Pancreas (tissue), 10 donors: ENCODE measurements around the gene SP5. TPM values are rescaled to one million over a fixed set of nuclear protein-coding genes. Genes with fewer than 3 reads are reported as not detected.

Experiments
- ATAC-seq, 4 donors: fragments of 200-7000 bp; cut with Tn5 transposase; one replicate each; pipeline versions ENCODE4 v1.8.0 to v1.9.1; 2020; ENCODE audit warnings: mild to moderate bottlenecking in 4 of 4, moderate library complexity in 4 of 4
- DNase-seq, 6 donors: peaks; one replicate each; pipeline ENCODE4 v3.0.0-alpha.2; 2020
- FAIRE-seq: peaks from 2 replicates; lab custom pipeline; 2012; peaks lifted over from hg19 to GRCh38; lab: Jason Lieb, UNC
- H3K27ac ChIP-seq, 4 donors: fragments of 200-600 bp; sonication (generic); 1 replicate in 3 of 4; 2 replicates in 1 of 4; pipeline versions ENCODE4 v1.5.0 to v1.8.0; 2020
- H3K27me3 ChIP-seq, 4 donors: fragments of 200-600 bp; one replicate each; pipeline ENCODE4 v1.8.0; 2021
- H3K36me3 ChIP-seq, 3 donors: fragments of 200-600 bp; sonication (generic) in 1 of 3; one replicate each; pipeline versions ENCODE4 v1.5.0 to v1.8.0; 2020 to 2021
- H3K4me1 ChIP-seq, 3 donors: fragments of 200-600 bp; one replicate each; pipeline ENCODE4 v1.8.0; 2021
- H3K4me3 ChIP-seq, 4 donors: fragments of 200-600 bp; sonication (generic) in 2 of 4; one replicate each; pipeline versions ENCODE4 v1.5.0 to v1.8.0; 2020 to 2021
- H3K9me3 ChIP-seq, 4 donors: fragments of 200-600 bp; one replicate each; pipeline ENCODE4 v1.8.0; 2021
- CTCF ChIP-seq, 4 donors: fragments of 200-600 bp; sonication (generic) in 3 of 4; IDR thresholded peaks; one replicate each; pipeline versions ENCODE4 v1.5.0 to v1.8.0; 2021; ENCODE audit warnings: antibody characterized with exemption in 4 of 4
- WGBS, 2 donors: extraction: QIAGEN DNeasy Blood & Tissue Kit; methylation state at CpG; one replicate each; pipeline ENCODE4 v1.1.7; 2013; 5-methylcytosine and 5-hydroxymethylcytosine counted together
- intact Hi-C, 3 donors: fragments of 100-400 bp; cut with DNase I; formaldehyde crosslinking; loops; one replicate each; pipeline versions ENCODE4 v1.11.1 to v1.14.2; 2022
- polyA plus RNA-seq, 2 donors: library from polyadenylated mRNA; stranded (reverse); fragments of 200-250 nt; gene quantifications; one replicate each; pipeline ENCODE4 v1.2.3, GENCODE V29; 2013
- total RNA-seq, 6 donors: library from RNA; stranded (reverse); fragmentation: NEBNext Ultra II Directional in 4 of 6; extraction: Animal tissue kit (Norgen Biotek cat#: 25700) in 4 of 6; gene quantifications; one replicate each; pipeline versions ENCODE4 v1.2.1 to v1.2.4, GENCODE V29; 2021 to 2023
- donor health status: healthy with polysubstance abuse.
- donor health status: DM: no; HTN: no; CAD: no; lungs with moderate emphysema.
- donor health status: DM: no; HTN: no; CAD: no.
- donor health status: control.
- donor health status: control.
- donor health status: Bipolar disorder and iron deficiency.
- donor health status: DM: yes; HTN: yes; CAD: no.
- donor health status: DM: no; HTN: no; CAD: no.
- donor health status: DM: no; HTN: no; CAD: no.
- donor health status: DM: yes; HTN: yes; CAD: no.

The SP5 gene
- total and polyA plus RNA-seq, 8 donors = 0.08 to 2.1 (median 0.28) TPM; not detected in 1

DNA sequence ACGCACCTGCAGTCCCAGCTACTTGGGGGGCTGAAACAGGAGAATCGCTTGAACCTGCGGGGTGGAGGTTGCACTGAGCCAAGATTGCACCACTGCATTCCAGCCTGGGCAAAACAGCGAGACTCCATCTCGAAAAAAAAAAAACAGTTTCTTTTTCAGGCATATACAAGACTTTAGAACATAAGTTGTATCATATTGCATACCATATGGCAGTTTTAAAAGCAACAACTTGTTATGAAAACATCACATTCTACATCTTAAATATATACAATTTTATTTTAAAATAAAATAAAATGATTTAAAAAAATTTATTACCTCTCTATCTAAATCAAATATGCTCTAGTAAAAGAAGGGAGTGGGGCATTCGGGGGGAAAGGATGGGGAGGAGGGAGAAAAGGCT, 39.4 kb upstream of the SP5 start:
- Histone ChIP-seq H3K27me3 (no peaks in the 10 kb centered on the region), H3K9me3 (no peaks in the 10 kb centered on the region), H3K4me1 (no peaks in the 10 kb centered on the region), H3K36me3 (no peaks in the 10 kb centered on the region), H3K4me3 (no peak overlapping the region), H3K27ac (no peak overlapping the region)
- WGBS, 2 donors = 86 to 91% methylated on average over 6 of the region's 6 CpGs
- intact Hi-C loops = no loop called here
- TF ChIP-seq CTCF (IDR thresholded peaks at IDR 0.05) = no peak
- ATAC-seq = no peak
- DNase-seq = no peak
- no peak for FAIRE-seq

- Histone ChIP-seq H3K4me1 (no peaks in the 10 kb centered on the region), H3K9me3 (no peaks in the 10 kb centered on the region), H3K27ac (no peak overlapping the region), H3K36me3 (no peaks in the 10 kb centered on the region), H3K4me3 (peak overlapping the region in 1 of 4 donors; percentile 5), H3K27me3 (no peaks in the 10 kb centered on the region)
- FAIRE-seq = no peak
- 24 to 26% methylated on average over 5 of the region's 5 CpGs for WGBS, 2 donors
- ATAC-seq = no peak
- intact Hi-C loops = no loop called here
- no peak for DNase-seq
- no peak for TF ChIP-seq CTCF (IDR thresholded peaks at IDR 0.05)
Observed at GRCh38 chr2:170679607-170680079, 35.5 kb upstream of the SP5 start.

GRCh38 chr2:170680172-170680941, 34.8 kb upstream of the SP5 start:
- Histone ChIP-seq H3K4me1 (no peaks in the 10 kb centered on the region), H3K4me3 (no peak overlapping the region), H3K9me3 (no peaks in the 10 kb centered on the region), H3K36me3 (no peaks in the 10 kb centered on the region), H3K27ac (no peak overlapping the region), H3K27me3 (no peaks in the 10 kb centered on the region)
- no peak for ATAC-seq
- intact Hi-C loops = no loop called here
- DNase-seq = no peak
- FAIRE-seq = no peak
- 79 to 86% methylated on average over 2 of the region's 2 CpGs for WGBS, 2 donors
- TF ChIP-seq CTCF (IDR thresholded peaks at IDR 0.05) = no peak

- ATAC-seq (no peak), DNase-seq (no peak), FAIRE-seq (no peak)
- H3K4me3 ChIP-seq = no peak overlapping the region
- 88 to 89% methylated on average over 1 of the region's 1 CpG for WGBS, 2 donors
- no peaks in the 10 kb centered on the region for H3K4me1 ChIP-seq
- TF ChIP-seq CTCF (IDR thresholded peaks at IDR 0.05) = no peak
- H3K27ac ChIP-seq = no peak overlapping the region
- intact Hi-C loops = no loop called here
- no peaks in the 10 kb centered on the region for H3K36me3 ChIP-seq
- no peaks in the 10 kb centered on the region for H3K9me3 ChIP-seq
- no peaks in the 10 kb centered on the region for H3K27me3 ChIP-seq
Observed at GRCh38 chr2:170681311-170681710, 33.8 kb upstream of the SP5 start.

DNA sequence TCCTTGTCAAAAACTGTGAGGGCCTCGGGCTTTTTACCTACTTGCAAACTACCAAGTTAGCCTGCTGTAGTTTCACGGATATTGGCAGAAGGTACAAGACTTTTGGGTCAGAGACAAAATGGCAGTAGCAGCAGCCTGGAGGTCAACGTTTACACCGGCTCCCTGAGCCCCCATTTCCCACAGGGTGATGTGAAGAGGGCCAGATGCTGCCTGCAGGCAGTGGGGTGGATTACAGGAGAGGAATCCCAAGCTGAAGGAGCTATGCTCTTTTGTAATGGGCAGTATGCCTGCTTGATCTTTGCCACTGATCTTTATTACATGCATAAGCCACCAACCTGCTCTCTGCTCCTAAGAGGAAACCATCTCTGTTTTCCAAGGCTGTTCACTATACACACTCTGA, 29.5 kb upstream of the SP5 start:
- H3K4me3 ChIP-seq = no peak overlapping the region
- H3K4me1 ChIP-seq = no peaks in the 10 kb centered on the region
- no peak for FAIRE-seq
- no peak for TF ChIP-seq CTCF (IDR thresholded peaks at IDR 0.05)
- 59 to 70% methylated on average over 4 of the region's 4 CpGs for WGBS, 2 donors
- H3K27ac ChIP-seq = no peak overlapping the region
- no peak for ATAC-seq
- DNase-seq = no peak
- intact Hi-C loops = no loop called here
- H3K36me3 ChIP-seq = no peaks in the 10 kb centered on the region
- H3K27me3 ChIP-seq = no peaks in the 10 kb centered on the region
- H3K9me3 ChIP-seq = no peaks in the 10 kb centered on the region
